ENCODE measurements around the gene GALNT10.

GALNT10 gene

GRCh38 chr5:154236536-154237375 is 46.2 kb downstream of the GALNT10 start:
- DNase-seq, result no peak

GRCh38 chr5:154237376-154237743 is 46.8 kb downstream of the GALNT10 start:
- DNase-seq, result no peak

DNA sequence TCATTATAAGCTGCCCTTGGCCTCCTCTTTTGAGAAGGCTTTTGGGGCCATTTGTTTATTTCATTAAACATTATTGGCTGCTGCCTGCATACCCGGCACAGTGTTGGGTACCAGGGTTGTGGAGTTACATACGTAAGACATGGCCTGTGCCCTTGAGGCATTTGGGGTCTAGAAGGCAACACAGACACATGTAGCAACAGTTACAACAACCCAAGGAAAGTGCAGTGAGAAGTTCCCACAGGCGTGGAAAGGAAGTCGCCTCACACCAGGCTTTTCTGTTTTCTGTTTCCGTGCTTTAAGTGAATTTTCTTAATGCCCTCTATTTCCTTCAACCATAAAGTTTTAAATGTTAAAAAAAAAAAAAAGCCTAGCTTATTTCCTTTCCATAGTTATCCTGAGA is 47.4 kb downstream of the GALNT10 start:
- no peak for DNase-seq

DNA sequence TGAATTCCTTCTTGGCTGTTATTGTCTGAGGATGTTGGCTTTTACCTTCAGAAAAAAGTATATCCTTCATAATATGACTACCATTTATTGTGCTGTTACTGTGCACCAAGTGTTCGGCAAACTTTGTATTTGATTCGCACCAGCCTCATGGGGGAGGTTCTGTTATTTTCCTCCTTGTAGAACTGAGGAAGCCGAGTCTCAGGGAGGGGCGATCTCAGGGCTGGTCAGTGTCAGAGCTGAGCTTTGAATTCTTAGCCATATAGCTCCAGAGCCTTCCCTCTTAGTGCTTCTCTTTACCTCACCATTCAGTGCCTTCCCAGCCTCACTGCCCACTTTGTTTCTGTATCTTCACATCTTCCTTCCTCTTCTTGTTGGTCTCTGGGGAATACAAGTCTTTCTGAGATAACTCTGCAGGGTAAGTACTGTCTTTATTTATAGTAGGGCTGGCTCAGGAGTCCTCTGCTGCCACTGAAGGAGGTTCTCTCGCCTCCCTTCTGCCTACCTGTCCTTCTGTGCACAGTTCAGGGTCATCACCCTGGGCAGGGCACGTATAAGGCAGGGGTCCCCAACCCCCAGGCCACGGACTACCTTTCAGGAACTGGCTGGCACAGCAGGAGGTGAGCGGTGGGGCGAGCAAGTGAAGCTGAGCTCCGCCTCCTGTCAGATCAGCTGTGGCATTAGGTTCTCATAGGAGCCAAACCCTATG is 48.4 kb downstream of the GALNT10 start:
- no peak for DNase-seq

GRCh38 chr5:154240595-154240994 is 50.1 kb downstream of the GALNT10 start:
- DNase-seq, result no peak

DNA sequence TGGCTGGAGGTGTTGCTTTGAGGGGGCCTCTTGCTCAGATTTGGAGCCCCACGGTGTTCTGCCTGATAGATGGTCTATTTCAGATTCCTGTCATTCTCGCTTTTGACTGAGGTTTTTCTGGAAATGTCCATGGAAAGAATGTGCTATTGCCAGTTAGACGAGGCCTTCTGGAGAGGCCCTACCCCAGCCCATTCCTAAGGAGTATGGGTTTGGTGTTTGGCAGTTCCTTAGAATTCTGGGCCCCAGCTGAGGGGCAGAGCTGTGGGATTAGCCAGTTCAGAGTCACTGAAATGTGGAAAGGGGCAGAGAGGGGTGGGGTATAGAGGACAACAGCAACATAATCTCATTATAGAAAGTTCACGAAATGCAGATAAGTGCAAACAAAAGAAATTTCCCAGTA is 50.5 kb downstream of the GALNT10 start:
- DNase-seq, result no peak

DNA sequence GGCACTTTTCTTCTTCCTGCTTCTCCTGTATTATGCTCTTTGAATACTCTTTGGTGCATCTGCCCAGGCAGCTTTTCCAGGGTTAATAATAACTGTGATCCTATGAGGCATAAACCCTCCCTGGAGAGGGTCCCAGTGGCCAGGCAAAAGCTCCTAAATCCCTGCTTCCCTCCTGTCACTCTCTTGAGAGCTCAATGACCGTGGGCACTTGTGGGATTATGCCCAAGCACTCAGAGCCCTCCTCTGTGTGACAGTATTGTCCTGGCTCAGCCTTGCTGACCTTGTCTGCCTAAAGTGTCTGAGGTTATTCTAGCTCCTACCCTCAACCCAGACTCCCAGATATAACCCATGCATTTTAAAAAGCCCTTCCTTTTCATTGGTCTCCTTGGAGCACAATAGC is 51.9 kb downstream of the GALNT10 start:
- DNase-seq, result no peak

DNA sequence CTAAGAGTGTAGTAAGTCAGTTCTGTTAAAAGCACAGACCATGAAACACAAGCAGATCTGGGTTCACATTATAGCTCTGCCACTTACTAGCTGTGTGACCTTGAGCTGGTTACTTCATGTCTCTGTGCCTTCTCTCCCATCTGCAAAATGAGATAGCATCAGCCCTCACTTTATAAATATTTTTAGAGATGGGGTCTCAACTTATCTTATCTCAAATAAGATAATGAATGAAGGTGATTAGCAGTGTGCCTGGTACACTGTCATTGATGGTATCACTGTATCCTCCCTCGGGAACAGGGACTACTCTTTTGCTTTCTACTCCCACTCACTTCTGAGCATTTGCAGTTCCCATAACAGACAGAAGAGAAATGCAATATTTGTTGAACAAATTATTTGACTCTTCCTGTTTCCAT is 52.4 kb downstream of the GALNT10 start:
- DNase-seq, result no peak

DNA sequence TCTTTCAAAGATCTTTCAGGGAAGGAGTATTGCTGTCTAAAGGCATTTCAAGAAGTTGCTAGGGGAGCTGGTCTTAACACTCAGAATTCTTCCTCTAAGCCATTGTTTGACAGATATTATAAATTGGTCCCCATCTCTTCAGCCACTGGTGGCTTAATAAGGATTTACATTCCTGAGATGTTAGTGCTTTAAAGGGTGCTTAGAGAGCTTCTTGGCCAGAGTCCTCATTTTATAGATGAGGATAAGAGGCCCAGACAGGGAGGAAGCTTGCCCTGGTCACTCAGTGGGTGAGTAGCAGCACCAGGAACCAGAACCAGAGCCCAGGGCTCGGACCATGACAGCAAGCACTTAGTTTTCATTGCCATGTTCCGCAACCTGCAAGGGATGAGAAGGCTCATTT is 53.2 kb downstream of the GALNT10 start:
- no peak for DNase-seq

DNA sequence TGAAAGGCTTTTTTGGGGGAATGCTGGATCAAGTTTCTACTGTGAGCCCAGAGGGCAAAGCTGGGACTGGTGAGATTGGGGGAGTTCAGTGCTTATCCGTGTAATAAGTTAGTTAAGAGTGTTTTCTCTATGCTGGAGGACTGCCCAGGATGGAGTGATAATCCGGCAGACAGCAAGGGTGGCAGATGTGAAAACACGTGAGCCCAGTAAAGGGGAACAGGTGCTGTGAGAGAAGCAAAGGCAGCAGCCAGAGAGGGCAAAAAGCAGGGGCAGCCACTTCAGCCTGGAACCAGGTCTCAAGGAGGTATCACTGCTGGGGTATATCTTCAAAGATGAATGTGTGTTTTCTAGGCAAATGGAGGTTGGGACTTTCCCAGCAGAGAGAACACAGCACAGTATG is 53.9 kb downstream of the GALNT10 start:
- DNase-seq, result no peak

DNA sequence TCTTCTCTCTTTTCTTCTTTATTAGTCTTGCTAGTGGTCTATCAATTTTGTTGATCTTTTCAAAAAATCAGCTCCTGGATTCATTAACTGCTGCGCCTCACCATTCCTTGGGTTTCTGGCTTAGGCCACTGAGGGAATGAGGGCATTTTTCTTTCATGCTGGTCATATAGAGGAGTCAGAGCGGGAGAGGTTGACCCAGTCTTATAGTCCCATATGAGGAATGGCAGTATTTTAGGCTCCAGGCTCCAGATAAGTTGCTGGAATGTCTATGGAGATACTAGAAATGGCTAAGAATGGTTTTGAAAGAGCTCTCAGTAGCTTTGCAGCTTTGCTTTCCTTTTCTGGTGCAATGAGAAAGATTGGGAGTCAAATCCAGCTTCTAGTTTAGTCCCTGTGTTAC is 58.2 kb downstream of the GALNT10 start:
- DNase-seq, result no peak

DNA sequence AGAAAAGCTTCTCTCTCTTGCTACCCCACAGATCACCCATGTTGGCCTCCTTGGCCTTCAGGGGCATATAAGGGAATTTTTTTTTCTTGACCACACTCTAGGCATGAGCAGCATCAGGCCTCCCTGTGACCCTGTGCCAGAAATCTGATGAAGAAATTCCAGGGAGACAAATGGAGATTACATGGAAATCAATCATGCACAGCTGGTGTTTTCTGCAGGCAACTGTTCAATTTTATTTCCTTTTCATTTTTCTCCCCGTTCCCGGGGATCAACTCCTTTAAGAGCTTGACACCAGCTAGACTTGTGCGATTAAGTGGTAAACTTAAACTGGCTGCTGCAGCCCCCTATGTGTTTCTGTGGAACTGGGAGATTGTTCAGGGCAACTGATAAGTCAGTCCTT is 59.3 kb downstream of the GALNT10 start:
- no peak for DNase-seq

GRCh38 chr5:154251529-154251928 is 61.0 kb downstream of the GALNT10 start:
- no peak for DNase-seq

- DNase-seq, result no peak
Measured at GRCh38 chr5:154253807-154254206, 63.3 kb downstream of the GALNT10 start.

- DNase-seq, result no peak
Measured at GRCh38 chr5:154254896-154255295, 64.4 kb downstream of the GALNT10 start.

GRCh38 chr5:154257046-154257445 is 66.5 kb downstream of the GALNT10 start:
- DNase-seq, result no peak

- DNase-seq, result no peak
Measured at GRCh38 chr5:154258531-154259217, 68.1 kb downstream of the GALNT10 start.

- no peak for DNase-seq
Measured at GRCh38 chr5:154260224-154260927, 69.8 kb downstream of the GALNT10 start.

DNA sequence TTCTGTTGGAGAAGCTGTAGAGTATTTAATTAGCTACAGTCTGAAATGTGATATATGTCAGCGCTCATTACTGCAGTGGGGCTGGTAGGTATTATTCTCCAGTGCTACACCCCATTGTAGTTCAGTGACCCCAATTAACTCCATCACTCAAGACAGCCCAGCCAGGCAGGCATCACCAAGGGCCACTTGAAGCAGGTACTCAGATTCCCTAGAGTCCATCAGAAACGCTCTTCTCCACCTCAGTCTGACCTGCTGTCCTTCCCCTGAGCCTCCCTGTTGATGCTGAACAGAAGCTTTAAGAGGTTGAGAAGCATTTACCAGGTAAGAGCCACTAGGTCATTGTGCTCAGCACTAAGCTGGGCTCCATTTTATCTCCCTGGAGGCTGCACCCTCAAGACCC is 71.8 kb downstream of the GALNT10 start:
- no peak for DNase-seq

GRCh38 chr5:154264549-154265196 is 74.1 kb downstream of the GALNT10 start:
- no peak for DNase-seq

- no peak for DNase-seq
Measured at GRCh38 chr5:154265197-154265773, 74.8 kb downstream of the GALNT10 start.

DNA sequence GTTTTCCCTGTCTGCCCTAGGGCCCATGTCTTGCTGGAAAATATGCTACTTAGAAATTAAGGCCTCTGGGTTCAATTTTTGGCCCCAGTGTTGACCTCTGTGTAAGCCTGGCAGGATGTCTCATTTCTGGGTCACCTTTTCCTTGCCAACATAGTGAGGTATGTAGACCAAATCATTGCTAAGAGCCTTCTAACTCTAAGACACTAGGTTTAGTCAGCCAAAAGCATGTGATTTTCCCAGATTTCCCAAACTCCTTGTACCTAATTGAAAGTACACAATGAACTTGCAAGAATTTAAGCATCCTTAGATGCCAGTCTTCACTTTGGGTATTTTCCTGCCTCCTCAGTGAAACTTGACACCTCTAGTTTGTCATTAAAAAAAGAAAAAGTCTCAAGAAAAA is 77.0 kb downstream of the GALNT10 start:
- no peak for DNase-seq
